GM10266 (cell line): ENCODE measurements around the gene DHRS1.

Source experiments
- DNase-seq: peaks from one replicate; pipeline ENCODE4 v3.0.0; 2012; ENCODE audit errors: extremely low spot score
- TF ChIP-seq, protein P1 (sequence below): IDR thresholded peaks from 2 replicates; pipeline ENCODE4 v1.5.1; 2012; ENCODE audit warnings: mild to moderate bottlenecking, low read depth; ENCODE audit not compliant: control insufficient read depth, insufficient read depth; ENCODE audit errors: missing control alignments

The DHRS1 gene

DNA sequence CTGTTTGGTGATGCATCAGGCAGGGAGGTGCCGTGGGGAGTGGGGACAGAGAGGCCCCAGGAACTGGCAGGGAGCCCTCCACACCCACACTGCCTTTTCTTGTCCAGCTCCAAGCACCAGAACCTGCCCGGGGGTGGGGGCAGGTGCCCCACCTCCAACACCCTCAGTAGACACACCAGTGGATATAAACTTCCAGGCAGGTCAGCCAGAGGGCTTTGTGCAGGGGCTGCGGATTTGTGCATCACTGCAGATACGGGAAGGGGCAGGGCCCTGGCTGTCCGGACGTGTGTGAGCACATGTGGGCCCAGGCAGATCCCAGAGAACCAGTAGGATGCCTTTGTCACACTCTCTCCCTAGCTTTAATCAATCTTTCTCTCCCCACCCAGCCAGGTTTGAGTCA, 35.3 kb downstream of the DHRS1 start:
- TF ChIP-seq, protein P1, sequence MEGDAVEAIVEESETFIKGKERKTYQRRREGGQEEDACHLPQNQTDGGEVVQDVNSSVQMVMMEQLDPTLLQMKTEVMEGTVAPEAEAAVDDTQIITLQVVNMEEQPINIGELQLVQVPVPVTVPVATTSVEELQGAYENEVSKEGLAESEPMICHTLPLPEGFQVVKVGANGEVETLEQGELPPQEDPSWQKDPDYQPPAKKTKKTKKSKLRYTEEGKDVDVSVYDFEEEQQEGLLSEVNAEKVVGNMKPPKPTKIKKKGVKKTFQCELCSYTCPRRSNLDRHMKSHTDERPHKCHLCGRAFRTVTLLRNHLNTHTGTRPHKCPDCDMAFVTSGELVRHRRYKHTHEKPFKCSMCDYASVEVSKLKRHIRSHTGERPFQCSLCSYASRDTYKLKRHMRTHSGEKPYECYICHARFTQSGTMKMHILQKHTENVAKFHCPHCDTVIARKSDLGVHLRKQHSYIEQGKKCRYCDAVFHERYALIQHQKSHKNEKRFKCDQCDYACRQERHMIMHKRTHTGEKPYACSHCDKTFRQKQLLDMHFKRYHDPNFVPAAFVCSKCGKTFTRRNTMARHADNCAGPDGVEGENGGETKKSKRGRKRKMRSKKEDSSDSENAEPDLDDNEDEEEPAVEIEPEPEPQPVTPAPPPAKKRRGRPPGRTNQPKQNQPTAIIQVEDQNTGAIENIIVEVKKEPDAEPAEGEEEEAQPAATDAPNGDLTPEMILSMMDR = no peak

DNA sequence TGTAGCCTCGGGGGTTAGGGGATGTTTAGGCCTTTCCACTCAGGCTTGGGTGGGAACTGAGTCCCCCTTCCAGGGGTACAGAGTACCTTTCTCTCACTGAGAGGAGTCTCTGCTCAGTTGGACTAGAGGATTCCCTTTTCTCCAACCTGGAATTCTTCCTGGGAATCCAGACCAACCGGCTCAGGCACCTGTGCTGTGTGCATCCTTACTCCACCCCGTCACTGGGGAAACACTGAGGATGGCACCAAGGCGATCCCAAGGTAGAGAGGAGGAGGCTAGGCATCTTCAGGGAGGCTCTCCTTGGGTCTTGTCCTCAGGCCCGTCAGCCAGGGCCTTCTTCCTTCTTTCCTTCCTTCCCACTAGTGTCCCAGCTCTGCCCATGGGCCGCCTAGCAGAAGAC, 35.7 kb downstream of the DHRS1 start:
- no peak for DNase-seq
- TF ChIP-seq, protein P1 = no peak

More for the DNA sequence above, 35.3 kb downstream of the DHRS1 start:
- no peak for DNase-seq

DNA sequence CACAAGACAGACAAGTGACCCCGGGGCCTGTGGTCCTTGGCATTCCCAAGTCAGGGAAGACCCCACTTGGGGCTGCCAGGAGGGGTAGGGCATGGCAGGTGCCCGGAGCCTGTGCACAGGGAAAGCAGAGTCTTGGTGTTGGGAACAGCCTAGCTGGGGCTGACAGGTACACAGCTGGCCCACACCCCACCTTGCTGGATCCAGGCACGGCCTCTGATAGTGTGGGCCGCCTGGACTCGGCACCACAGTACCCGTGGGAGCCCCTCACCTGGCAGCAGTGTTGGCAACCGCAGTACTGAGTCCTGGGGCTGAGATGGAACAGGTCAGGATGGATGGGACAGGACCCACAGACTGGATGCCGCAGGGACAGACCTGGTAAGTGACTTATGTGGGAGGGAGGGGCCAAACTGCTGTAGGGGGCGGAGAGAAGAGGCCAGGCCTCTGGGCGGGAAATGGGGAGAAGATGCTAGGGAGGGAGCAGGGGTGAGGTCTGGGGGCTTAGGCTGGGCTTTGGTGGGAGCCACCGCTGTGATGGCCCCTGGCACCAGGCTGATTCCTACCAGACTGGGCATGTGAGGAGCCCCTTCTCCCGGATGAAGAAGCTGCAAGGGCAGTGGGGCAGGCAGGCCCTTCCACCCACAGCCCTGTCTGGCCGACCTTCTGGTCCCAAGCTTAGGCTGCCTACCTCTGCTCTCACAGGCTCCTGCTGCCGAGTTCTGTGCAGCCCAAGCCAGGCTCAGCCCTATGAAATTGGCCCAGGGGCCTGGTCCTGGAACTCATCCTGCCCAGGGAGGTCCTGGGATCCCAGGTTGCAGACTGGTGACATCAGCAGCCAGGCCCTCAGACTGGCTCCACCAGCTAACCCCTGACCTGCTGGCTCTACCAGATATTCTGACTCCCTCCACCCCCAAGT, 36.5 kb downstream of the DHRS1 start, which contains the start of gene TGM1:
TSS of gene TGM1 (minus strand) at position 357 of the 913 bp plus-strand sequence. CDS start 825 bp downstream, outside the sequence.
- DNase-seq = no peak
- TF ChIP-seq, protein P1 = no peak

DNA sequence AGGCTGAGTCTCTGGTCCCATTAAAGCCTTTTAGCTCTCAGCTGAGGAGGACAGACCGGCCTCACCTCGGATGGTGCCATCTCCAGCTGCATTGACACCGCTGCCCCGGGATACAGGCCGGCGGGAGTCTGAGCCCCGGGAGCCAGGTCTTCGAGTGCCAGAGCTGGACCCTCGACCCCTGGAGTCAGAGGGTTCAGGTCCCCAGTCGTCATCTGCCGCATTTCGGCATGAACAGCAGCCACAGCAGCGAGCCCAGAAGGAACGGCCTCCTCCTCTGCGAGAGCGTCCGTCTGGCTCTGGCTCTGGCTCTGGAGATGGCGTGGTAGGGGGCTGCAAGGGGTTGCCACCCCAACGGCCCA, 37.6 kb downstream of the DHRS1 start:
- TF ChIP-seq, protein P1 = no peak
- no peak for DNase-seq

DNA sequence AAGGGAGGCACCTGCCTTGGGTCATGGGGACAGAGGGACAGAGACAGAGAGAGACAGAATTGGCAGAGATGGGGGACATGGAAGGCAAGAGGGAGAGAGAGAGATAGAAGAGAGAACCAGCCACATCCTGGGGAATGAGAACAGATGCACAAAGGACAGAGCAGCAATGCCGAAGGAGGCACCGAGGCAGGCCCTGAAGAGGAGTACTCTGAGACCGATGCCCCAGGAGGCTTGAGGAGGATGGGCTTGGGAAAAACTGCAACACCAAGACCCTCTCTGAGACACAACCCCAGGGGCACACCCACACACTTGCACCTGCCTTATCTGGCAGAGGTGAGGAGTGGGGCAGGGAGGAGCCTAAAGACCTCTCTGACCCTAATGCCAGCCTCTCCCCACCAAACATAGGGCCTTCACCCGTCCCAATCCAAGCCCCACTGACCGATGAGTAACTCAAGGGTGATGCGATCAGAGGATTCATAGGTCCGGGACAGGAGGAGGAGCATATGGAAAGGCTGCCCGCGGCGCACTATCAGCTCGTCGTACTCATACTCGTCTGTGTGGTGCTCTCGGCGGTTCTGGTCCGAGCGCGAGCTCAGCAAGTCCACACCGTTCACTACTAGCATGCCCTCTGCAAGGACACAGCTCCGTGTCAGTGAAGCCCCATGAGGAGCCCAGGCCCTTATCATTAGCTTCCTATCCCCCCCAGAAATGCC, 38.2 kb downstream of the DHRS1 start:
- TF ChIP-seq, protein P1 = no peak
- no peak for DNase-seq

DNA sequence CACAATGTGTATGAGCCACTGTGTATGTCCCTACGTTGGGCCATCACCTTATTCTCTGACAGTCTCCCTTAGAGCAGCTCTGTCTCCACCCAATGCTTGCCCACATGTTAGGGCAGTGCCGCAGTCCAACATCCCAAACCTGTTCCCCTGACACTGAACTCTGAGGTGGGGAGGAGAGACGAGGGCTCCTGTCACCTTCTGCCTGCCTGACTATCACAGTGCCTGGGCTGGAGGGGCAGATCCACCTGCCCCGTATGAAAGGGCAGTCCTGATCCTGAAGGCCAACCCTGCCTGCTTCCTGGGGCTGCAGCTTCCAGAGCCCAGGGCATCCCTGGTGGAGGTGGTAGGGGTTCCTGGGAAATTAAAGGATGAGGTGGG, 38.8 kb downstream of the DHRS1 start:
- TF ChIP-seq, protein P1 = no peak
- DNase-seq = no peak

DNA sequence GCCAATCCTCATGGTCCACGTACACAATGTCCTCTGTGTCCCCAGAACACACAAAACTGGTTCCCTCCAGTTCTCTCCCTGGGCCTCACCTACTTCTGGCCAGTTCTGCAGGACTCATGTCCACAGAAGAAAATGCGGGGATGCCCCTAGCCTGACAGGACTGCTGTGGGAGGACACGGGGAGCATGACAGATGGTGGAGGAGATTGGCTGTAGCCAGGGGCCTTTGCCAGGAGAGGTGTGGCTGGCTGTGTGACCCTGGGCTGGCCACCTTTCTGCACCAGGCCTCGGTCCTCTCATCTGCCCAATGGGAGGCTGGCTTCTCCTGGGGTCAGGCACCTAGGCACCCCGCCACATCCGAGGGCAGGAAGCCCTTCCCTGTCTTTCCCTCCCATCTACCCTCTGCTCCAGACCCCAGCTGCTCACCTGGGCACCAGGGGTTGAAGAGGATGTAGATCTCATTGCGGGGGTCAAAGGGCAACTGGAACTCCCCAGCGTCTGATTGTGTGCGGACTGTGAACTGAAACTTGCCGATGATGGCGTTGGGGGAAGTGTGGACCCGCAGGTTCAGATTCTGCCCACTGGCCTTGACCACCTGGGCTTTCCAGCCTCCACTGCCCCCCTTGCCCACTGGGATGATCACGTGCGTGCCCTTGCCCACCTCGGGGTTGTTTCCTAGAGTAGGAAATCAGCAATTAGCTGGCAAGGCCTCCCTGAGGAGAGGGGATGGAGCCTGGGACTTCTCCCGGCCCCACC, 39.4 kb downstream of the DHRS1 start:
- DNase-seq = no peak
- TF ChIP-seq, protein P1 = no peak
